Muscle layer of colon (tissue), 2 donors: ENCODE data around the gene SLC23A2.

Experiments used
- H3K27ac ChIP-seq: one replicate; pipeline ENCODE4 v1.7.0; 2013; ENCODE audit warnings: low read depth, mild to moderate bottlenecking, low read length, moderate library complexity
- H3K27me3 ChIP-seq, 2 donors: one replicate each; pipeline ENCODE4 v1.7.0; 2013; ENCODE audit warnings: low read length in 2 of 2, mild to moderate bottlenecking in 2 of 2; ENCODE audit not compliant: insufficient read depth in 2 of 2, control insufficient read depth in 1 of 2
- H3K36me3 ChIP-seq: one replicate; pipeline ENCODE4 v1.7.0; 2013; ENCODE audit warnings: mild to moderate bottlenecking, low read length; ENCODE audit not compliant: insufficient read depth
- H3K4me1 ChIP-seq: one replicate; pipeline ENCODE4 v1.7.0; 2013; ENCODE audit warnings: mild to moderate bottlenecking, low read length; ENCODE audit not compliant: insufficient read depth
- H3K4me3 ChIP-seq, 2 donors: one replicate each; pipeline ENCODE4 v1.7.0; 2013; ENCODE audit warnings: low read length in 2 of 2, low read depth in 1 of 2, mild to moderate bottlenecking in 1 of 2, moderate library complexity in 1 of 2
- H3K9ac ChIP-seq: one replicate; pipeline ENCODE4 v1.7.0; 2013; ENCODE audit warnings: low read length
- H3K9me3 ChIP-seq: one replicate; pipeline ENCODE4 v1.7.0; 2013; ENCODE audit warnings: mild to moderate bottlenecking, low read length
- donor health status: abdominal sarcoma.
- donor health status: Adenocarcinoma of cecum.

The SLC23A2 gene

GRCh38 chr20:4894981-4895381, 106.3 kb downstream of the SLC23A2 start:
- Histone ChIP-seq H3K36me3 (peaks cover 13% of the 10 kb centered on the region), H3K4me3 (no peak overlapping the region), H3K9me3 (no peaks in the 10 kb centered on the region), H3K9ac (no peak overlapping the region), H3K27me3 (no peaks in the 10 kb centered on the region), H3K4me1 (no peaks in the 10 kb centered on the region), H3K27ac (no peak overlapping the region)

GRCh38 chr20:4894409-4894808, 106.9 kb downstream of the SLC23A2 start:
- Histone ChIP-seq H3K36me3 (peaks cover 10% of the 10 kb centered on the region), H3K9ac (no peak overlapping the region), H3K4me3 (no peak overlapping the region), H3K27ac (no peak overlapping the region), H3K9me3 (no peaks in the 10 kb centered on the region), H3K27me3 (no peaks in the 10 kb centered on the region), H3K4me1 (no peaks in the 10 kb centered on the region)

- H3K9ac ChIP-seq, result no peak overlapping the region
- H3K4me1 ChIP-seq, result no peaks in the 10 kb centered on the region
- H3K4me3 ChIP-seq, result no peak overlapping the region
- no peak overlapping the region for H3K27ac ChIP-seq
- peaks cover 13% of the 10 kb centered on the region for H3K36me3 ChIP-seq
- no peaks in the 10 kb centered on the region for H3K27me3 ChIP-seq
- H3K9me3 ChIP-seq, result no peaks in the 10 kb centered on the region
Measured at GRCh38 chr20:4893709-4894108, 107.6 kb downstream of the SLC23A2 start.

GRCh38 chr20:4891997-4892396, 109.3 kb downstream of the SLC23A2 start:
- Histone ChIP-seq H3K9me3 (no peaks in the 10 kb centered on the region), H3K27me3 (no peaks in the 10 kb centered on the region)

GRCh38 chr20:4891190-4891763, 110.0 kb downstream of the SLC23A2 start:
- H3K4me1 ChIP-seq, result no peaks in the 10 kb centered on the region
- H3K36me3 ChIP-seq, result peaks cover 11% of the 10 kb centered on the region
- H3K4me3 ChIP-seq, result no peak overlapping the region
- H3K27me3 ChIP-seq, result no peaks in the 10 kb centered on the region
- no peak overlapping the region for H3K27ac ChIP-seq
- no peak overlapping the region for H3K9ac ChIP-seq
- no peaks in the 10 kb centered on the region for H3K9me3 ChIP-seq

More at GRCh38 chr20:4891997-4892396, 109.3 kb downstream of the SLC23A2 start:
- Histone ChIP-seq H3K4me1 (no peaks in the 10 kb centered on the region), H3K27ac (no peak overlapping the region), H3K36me3 (peaks cover 11% of the 10 kb centered on the region), H3K4me3 (no peak overlapping the region), H3K9ac (no peak overlapping the region)

- no peak overlapping the region for H3K27ac ChIP-seq
- no peaks in the 10 kb centered on the region for H3K9me3 ChIP-seq
- H3K27me3 ChIP-seq, result no peaks in the 10 kb centered on the region
- no peak overlapping the region for H3K9ac ChIP-seq
- no peak overlapping the region for H3K4me3 ChIP-seq
- H3K4me1 ChIP-seq, result no peaks in the 10 kb centered on the region
- peaks cover 11% of the 10 kb centered on the region for H3K36me3 ChIP-seq
Measured at GRCh38 chr20:4889446-4889845, 111.9 kb downstream of the SLC23A2 start.

GRCh38 chr20:4887586-4887985, 113.7 kb downstream of the SLC23A2 start:
- H3K4me3 ChIP-seq, result no peak overlapping the region
- H3K36me3 ChIP-seq, result peaks cover 25% of the 10 kb centered on the region
- H3K27me3 ChIP-seq, result no peaks in the 10 kb centered on the region
- no peaks in the 10 kb centered on the region for H3K4me1 ChIP-seq
- H3K27ac ChIP-seq, result no peak overlapping the region
- H3K9me3 ChIP-seq, result no peaks in the 10 kb centered on the region
- H3K9ac ChIP-seq, result no peak overlapping the region

GRCh38 chr20:4886771-4887527, 114.4 kb downstream of the SLC23A2 start:
- Histone ChIP-seq H3K4me1 (no peaks in the 10 kb centered on the region), H3K27me3 (no peaks in the 10 kb centered on the region), H3K9ac (no peak overlapping the region), H3K36me3 (peaks cover 25% of the 10 kb centered on the region), H3K9me3 (no peaks in the 10 kb centered on the region), H3K27ac (no peak overlapping the region), H3K4me3 (no peak overlapping the region)

GRCh38 chr20:4885877-4886276, 115.4 kb downstream of the SLC23A2 start:
- Histone ChIP-seq H3K27me3 (no peaks in the 10 kb centered on the region), H3K9ac (no peak overlapping the region), H3K27ac (no peak overlapping the region), H3K36me3 (peaks cover 30% of the 10 kb centered on the region), H3K4me1 (no peaks in the 10 kb centered on the region), H3K4me3 (no peak overlapping the region), H3K9me3 (no peaks in the 10 kb centered on the region)

GRCh38 chr20:4883546-4883945, 117.8 kb downstream of the SLC23A2 start:
- H3K27ac ChIP-seq, result no peak overlapping the region
- H3K9me3 ChIP-seq, result no peaks in the 10 kb centered on the region
- no peaks in the 10 kb centered on the region for H3K4me1 ChIP-seq
- no peak overlapping the region for H3K9ac ChIP-seq
- no peak overlapping the region for H3K4me3 ChIP-seq
- no peaks in the 10 kb centered on the region for H3K27me3 ChIP-seq
- peaks cover 31% of the 10 kb centered on the region for H3K36me3 ChIP-seq

GRCh38 chr20:4883051-4883450, 118.3 kb downstream of the SLC23A2 start:
- H3K9ac ChIP-seq, result no peak overlapping the region
- H3K9me3 ChIP-seq, result no peaks in the 10 kb centered on the region
- H3K36me3 ChIP-seq, result peaks cover 29% of the 10 kb centered on the region
- no peak overlapping the region for H3K27ac ChIP-seq
- H3K4me1 ChIP-seq, result no peaks in the 10 kb centered on the region
- H3K27me3 ChIP-seq, result no peaks in the 10 kb centered on the region
- H3K4me3 ChIP-seq, result no peak overlapping the region
